NCI-H2107 treated with DMSO at 0.1 percent for 48 hours (cell line): Measurements from ENCODE around the gene ABCG4.
"Not testable (repeated sequence)": the region's sequence is repeated elsewhere in the genome, so short reads cannot be mapped to it uniquely, and the experiment has no call there.

Experiments used
- DNase-seq: peaks from one replicate; lab custom pipeline; 2025; ENCODE audit not compliant: unreplicated experiment; lab: John Stamatoyannopoulos, UW

ABCG4 gene

GRCh38 chr11:119149018-119149785 is at the start of gene ABCG4:
Gene ABCG4 (plus strand): TSS chr11:119149052. CDS start chr11:119149966, 914 bp downstream.
- DNase-seq = no peak

GRCh38 chr11:119099711-119100110 is 49.1 kb upstream of the ABCG4 start:
- no peak for DNase-seq

- peak; percentile 49 for DNase-seq
These were observed 48.4 kb upstream of the ABCG4 start for GRCh38 chr11:119100246-119100970.

GRCh38 chr11:119100994-119101758 is 47.7 kb upstream of the ABCG4 start:
- no peak for DNase-seq

- DNase-seq = peak; percentile 97
These were observed 47.0 kb upstream of the ABCG4 start, which contains the start of gene DPAGT1 for GRCh38 chr11:119101759-119102423. Gene DPAGT1 (minus strand): TSS chr11:119101853. CDS start chr11:119101655, 198 bp downstream.

- DNase-seq = not testable (repeated sequence)
These were observed 45.6 kb upstream of the ABCG4 start for GRCh38 chr11:119103161-119103664.

- DNase-seq = peak; percentile 52
These were observed 45.1 kb upstream of the ABCG4 start for GRCh38 chr11:119103793-119104192.

GRCh38 chr11:119106564-119107537 is 42.0 kb upstream of the ABCG4 start, which contains the start of gene C2CD2L:
Gene C2CD2L (plus strand): TSS chr11:119107344. CDS start chr11:119107742, 398 bp downstream.
- peak; percentile 56 for DNase-seq

GRCh38 chr11:119107538-119108145 is 41.2 kb upstream of the ABCG4 start:
- DNase-seq = no peak

- peak; percentile 35 for DNase-seq
These were observed 40.6 kb upstream of the ABCG4 start for GRCh38 chr11:119108146-119108856.

GRCh38 chr11:119108857-119109221 is 40.0 kb upstream of the ABCG4 start:
- no peak for DNase-seq

- no peak for DNase-seq
These were observed 39.0 kb upstream of the ABCG4 start for GRCh38 chr11:119109843-119110242.

GRCh38 chr11:119110439-119110838 is 38.4 kb upstream of the ABCG4 start:
- no peak for DNase-seq

GRCh38 chr11:119111361-119111925 is 37.4 kb upstream of the ABCG4 start:
- DNase-seq = no peak

GRCh38 chr11:119112314-119113020 is 36.4 kb upstream of the ABCG4 start:
- DNase-seq = no peak

- DNase-seq = no peak
These were observed 35.1 kb upstream of the ABCG4 start for GRCh38 chr11:119113716-119114115.

GRCh38 chr11:119114351-119114750 is 34.5 kb upstream of the ABCG4 start:
- DNase-seq = no peak
